Activated CD4-positive, alpha-beta T cell treated with anti-CD3 and anti-CD28 coated beads, Interleukin-2, amount 50 U/mL, for 24 hours (primary cell): Measurements from ENCODE around the gene AQP6.
A peak's percentile ranks its signal among the peaks of the same experiment; 100 is the strongest.

Experiments
- DNase-seq, 2 donors: peaks; one replicate each; pipeline ENCODE4 v3.0.0-alpha.2; 2020; ENCODE audit warnings: low read depth in 1 of 2, low spot score in 1 of 2

The AQP6 gene, protein sequence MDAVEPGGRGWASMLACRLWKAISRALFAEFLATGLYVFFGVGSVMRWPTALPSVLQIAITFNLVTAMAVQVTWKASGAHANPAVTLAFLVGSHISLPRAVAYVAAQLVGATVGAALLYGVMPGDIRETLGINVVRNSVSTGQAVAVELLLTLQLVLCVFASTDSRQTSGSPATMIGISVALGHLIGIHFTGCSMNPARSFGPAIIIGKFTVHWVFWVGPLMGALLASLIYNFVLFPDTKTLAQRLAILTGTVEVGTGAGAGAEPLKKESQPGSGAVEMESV

DNA sequence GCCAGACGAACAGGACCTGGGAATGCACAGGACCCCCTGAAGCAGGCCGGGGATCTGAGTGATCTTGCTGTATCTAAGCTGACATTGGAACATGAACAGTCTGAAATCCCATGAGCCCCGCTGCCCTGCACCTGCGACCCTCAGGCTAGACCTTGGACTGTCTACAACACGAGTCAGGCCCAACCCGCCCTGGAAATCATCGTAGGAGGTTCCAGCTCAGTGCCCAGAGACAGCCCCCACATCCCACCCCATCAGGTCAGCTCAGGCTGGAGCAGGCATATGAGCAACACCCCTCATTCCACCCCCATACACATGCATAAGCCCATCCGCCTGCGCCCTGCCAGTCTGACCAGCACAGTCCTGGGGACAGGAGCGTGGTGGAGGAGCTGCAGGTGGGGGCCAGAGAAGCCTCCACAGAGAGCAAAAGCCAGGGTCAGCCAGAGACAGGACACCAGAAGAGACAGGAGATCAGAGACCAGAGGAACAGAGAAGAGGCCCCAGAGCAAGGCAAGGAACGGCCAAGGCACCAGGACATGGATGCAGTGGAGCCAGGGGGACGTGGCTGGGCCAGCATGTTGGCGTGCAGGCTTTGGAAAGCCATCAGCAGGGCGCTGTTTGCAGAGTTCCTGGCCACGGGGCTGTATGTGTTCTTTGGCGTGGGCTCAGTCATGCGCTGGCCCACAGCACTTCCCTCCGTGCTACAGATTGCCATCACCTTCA lies at the start of gene AQP6:
Gene AQP6 (plus strand): TSS at position 307 of the 720 bp plus-strand sequence. CDS start 227 bp downstream, at position 534.
- DNase-seq: no peak

DNA sequence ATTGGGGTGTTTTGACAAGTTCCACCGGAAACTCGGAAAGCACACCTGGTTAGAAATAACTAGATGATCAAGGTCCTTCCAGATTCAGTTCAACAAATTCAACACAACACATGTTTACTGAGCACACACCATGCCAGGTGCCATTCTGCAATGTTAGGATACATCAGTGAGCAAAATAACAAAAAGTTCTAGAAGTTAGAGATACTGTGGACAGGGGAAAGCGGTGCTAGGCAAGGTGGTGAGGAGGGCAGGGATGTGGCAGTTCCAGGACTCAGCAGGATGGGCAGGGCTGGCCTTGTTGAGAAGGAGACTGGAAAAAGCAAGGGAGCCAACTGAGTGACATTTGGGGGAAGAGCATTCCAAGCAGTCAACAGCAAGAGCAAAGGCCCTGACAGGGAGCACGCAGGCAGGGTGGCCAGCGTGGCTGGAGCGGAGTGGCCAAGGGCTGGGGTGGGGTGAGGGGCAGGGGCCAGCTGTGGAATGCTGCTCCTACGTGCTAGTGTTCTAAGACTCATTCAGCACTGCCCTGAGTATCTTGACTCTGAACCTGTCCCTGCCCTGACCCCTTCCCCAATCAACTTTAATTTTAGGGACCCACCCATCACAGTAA lies 49.6 kb upstream of the AQP6 start:
- DNase-seq: no peak

DNA sequence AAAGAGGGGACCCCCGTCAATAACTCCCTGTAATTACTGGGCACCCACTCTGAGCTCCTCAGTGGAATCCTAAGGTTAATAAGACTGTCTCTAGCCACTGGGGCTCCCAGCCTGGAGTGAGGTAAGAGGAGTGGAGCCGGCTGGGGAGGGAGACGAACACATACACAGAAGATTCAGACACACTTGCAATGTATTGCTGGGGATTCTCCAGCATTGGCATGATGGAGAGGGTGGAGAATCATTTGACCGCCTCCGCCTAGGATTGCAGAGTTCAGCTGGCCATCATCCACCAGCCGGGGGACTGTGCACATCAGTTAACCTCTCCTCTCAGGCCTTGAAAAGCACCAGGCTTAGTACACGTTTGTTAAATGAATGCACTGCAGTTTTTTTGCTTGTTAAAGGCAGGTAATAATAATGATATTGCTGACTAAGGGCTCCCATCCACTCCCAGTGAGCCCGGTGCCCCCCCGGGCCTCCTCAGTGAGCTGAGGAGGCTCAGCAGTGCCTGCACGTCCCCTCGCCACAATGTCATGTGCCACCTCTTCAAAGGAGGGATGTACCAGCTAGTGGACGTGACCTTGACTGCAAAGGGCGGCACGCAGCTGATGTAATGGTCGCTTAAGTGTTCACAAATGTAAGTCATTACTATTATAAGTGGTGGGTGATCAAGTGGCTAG lies 48.7 kb upstream of the AQP6 start:
- DNase-seq: no peak

DNA sequence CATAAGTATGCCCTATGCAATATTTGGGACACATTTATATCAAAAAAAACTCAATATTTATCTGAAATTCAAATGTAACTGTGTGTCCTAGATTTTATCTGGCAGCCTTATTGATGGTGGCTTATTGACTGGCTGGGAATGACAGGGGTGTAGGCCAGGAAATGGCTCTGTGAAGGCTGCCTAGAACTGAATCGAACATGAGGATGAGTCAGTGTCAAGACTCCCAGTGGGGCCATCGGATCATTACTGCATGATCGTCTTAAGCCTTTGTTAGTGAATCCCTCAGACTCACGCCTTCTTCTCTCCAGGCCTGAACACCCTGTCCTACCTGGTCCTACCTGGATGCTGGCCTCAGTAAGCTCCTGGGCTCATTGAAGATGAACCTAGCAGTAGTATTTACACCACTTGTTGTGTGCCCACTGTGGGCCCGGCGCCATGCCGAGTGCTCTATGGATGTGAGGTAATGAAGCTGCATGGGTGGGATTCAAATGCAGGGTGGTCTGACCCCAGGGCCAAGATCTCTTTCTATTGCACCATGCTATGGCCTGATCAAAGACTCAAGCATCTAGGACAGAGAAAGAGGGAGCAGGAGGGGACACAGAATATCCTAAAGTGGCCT lies 48.0 kb upstream of the AQP6 start:
- DNase-seq: no peak

DNA sequence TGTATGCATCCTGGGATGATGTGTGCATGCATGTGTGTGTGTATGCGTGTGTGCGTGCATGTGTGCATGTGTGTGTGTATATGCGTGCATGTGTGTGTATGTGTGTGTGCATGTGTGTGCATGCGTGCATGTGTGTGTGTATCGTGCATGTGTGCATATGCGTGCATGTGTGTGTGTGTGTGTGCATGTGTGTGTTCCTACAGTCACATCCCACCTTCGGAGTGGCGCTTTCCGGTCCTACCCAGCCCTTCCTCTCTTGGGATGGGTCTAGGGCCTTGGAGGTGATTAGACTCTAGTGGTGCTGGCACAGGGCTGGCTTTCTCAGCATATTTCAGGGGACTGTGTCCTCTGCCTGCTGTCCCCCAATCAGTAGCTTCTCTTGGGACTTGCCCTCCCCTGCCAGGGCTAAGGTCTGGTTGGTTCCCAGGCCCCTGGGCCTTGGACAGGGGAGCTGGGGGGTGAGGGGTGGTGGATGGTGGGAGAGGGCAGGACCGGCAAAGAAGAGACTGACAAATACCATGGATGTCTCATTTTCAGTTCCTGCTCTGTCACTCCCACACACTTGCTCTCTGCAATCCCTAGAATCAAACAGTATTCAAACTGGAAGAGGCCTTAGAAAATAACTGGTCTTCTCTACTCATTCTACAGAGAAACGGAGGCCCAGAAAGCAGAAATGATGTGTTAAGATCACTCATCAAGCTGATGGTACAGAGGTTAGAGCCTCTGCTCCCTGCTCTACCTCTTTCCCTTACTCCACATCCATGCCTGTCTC lies 47.1 kb upstream of the AQP6 start:
- DNase-seq: no peak

DNA sequence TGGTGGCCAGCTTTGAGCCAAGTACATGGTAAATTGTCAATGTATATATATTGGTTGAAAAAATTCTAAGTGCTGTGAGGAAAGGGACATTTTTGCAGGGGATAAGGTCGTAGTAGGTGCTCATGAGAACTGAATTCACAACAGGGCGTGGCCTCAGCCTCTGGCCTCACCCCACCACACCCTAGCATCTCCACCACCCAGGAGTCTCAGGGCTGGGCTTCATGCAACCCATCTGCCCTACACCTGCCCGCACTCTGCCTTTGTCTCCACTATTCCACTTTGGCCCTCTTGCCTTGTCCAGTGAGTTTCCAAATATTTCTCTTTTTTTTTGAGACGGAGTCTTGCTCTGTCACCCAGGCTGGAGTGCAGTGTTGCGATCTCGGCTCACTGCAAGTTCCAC lies 44.3 kb upstream of the AQP6 start:
- no peak for DNase-seq

DNA sequence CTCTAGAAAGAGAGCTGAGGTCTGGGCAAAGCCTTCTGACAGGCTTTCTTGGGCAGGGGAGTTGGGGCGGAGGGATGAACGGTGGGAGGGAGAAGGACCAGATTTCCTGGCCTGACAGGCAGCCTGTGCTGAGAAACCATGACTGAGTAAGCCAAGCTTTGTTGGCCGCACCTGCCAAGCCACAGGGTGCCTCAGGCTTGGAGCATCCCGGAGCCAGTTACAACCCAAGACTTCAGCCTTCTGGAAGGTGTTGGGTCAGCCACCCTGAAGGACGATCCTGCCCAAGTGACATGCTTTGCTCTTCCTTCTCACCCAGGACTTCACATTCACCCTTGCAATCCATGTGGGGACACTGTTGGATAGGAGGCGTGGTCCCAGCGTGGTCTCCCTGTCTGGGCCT lies 43.2 kb upstream of the AQP6 start:
- DNase-seq: no peak

DNA sequence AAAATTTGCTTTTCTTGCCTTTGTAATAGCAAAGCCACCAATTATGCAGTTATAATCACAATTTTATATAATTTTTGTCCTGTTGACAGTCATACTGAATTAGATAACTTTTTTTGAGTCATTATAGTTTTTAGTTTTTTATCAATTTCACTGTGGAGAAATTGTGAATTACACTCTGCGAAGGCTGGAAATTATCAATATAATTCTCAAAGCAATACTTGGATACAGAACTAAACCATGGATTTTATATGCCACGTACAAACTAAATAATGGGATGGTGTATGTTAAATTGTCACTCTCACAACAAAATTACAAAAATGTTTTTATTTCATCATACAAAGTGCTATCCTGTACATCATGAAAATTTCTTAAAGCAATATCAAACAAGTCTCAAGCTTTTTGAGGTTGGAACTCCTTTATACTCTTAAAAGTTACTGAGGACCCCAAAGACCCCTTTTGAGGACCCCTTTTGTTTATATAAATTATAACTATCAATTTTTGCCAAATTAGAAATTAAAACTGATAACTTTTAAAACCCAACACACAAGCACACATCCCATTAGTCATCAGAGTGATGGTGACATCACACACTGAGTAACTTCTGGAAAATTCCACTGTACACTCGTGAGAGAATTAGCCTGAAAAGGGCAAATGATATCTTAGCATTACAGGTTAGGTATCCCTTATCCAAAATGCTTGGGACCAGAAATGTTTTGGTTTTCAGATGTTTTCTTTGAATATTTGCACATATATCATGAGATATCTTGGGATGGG lies 42.0 kb upstream of the AQP6 start:
- peak in 1 of 2 donors; percentile 17 for DNase-seq

DNA sequence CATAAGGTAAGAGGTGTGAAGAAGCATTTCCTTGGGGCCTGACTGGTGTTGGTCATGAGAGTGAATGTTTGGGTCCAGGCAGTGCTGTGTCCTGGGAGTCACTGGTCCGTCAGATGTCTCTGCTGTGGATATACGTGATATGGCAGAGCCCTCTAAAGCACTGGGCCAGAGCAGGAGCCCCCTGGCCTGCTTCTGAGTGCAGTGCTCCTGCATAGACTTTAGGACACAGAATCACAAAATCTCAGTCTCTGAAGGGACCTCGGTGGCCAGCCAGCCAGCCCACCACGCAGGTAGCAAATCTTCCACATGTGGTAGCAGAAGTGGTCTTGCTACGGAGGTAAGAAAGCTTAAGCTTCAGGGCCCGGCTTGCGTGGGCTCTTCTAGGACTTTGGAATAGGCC lies 40.7 kb upstream of the AQP6 start:
- DNase-seq: no peak

DNA sequence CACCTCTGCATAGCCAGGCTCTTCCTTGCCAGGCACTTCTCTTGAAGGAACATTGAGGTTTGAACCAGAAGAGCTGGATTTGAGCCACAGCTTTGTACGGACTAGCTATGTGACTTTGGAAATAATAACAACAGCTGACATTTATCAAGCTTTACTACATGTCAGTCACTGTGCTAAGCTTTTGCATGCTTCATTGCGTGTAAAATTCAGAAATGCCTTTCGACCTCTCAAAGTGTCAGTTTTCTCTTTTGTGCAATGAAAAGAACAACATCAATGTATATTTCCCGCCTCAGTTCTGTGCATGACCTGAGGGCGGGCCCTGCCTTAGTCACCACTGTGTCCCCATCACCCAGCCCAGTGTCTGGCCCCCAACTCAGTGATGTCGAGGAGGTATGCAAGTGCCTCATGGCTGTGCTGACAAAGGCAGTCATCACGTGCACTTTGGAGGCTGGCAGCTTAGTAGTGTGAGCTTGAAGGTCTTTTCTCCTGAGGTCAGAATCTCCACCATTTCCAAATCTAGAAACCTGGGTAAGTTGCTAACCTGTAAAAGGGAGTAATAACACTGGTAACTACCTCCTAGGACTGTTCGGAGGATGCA lies 40.1 kb upstream of the AQP6 start:
- DNase-seq: no peak

DNA sequence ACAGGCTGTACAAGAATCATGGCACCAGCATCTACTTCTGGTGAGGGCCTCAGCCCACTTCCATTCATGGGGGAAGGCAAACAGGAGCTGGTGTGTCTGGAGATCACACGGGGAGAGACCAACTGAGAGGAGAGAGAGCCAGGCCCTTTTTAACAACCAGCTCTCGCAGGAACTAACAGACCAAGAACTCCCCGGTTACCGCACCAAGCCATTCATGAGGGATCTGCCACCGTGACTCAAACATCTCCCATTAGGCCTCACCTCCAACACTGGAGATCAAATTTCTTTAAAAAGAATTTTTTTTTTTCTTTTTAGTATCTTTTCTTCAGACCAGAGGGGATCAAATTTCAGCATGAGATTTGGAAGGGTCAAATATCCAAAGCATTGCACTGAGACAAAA lies 39.0 kb upstream of the AQP6 start:
- no peak for DNase-seq

DNA sequence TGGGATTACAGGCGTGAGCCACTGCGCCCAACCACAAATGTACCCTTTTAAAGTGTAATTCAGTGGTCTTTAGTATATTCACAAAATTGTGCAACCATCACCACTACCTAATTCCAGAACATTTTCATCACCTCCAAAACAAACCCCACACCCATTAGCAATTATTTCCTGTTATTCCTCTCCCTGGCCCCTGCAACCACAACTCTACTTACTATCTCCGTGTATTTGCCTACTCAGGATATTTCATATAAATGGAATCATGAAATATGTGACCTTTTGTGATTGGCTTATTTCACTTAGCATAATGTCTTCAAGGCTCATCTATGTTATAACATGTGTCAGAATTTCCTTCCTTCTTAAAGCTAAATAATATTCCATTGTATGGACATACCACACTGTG lies 38.2 kb upstream of the AQP6 start:
- DNase-seq: no peak

DNA sequence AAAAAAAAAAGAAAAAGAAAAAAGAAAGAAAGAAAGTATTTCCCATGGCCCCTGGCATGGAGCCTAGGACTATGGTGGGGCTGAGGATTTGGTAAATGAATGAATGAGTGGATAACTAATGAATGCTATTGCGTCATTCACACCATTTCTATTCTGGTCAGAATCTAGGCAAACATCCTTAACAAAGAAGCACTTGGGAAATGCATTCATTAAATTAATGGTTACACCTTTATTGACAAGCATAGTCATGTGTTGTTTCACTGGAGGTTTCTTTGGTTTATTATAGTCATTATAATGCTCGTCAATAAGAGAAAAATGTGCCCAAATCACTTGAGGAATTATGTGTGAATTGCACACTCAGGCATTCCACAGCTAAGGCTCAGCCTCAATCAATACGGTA lies 35.8 kb upstream of the AQP6 start:
- DNase-seq: no peak

DNA sequence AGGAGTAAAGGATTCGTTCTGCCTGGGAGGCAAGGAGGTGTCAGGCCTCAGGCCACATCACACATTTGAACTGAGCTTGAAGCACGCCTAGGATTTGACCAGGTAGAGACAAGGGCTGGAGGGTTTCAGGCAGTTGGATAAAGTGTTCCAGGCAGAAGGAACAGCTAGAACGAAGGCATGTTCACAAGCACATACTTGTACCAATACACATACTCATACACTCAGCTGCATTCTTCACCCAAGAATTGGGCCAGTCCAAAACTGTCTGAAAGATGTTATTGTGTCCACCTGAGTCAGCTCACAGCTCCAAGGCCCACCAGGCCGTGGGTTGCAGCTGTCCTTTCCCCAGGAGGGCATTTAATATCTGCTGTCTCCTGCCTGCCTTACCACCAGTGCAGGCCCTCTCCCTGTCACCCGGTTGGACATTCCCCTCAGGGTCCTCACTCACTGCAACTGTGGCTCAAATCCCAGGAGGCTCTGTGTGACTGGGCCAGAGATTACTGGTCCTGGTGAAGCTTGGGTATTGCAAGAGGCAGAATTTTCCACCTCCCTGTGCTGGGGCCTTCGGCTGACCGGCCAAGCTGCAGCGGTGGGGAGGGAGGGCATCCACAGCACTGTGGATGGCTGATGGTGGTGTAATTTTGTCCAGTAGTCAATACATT lies 35.0 kb upstream of the AQP6 start:
- no peak for DNase-seq

DNA sequence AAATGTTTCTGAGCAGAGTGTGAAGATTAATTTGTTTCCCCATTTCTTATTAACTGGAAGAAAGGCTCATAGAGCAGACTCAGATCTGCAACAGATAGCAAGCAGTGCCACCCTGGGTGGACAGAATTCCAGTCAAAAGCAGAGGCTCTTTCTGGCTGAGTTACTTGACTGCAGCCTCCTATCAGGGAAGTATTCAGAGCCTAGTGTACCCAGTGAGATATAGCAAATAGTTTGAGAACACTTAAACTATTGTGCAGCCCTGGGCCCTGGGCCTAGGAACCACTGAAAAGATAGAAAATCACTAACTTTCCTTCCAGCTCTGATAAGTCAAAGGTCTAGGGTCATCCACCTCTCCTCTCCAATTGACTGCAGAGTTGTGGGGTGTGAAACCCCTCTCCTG lies 33.4 kb upstream of the AQP6 start:
- DNase-seq: no peak

DNA sequence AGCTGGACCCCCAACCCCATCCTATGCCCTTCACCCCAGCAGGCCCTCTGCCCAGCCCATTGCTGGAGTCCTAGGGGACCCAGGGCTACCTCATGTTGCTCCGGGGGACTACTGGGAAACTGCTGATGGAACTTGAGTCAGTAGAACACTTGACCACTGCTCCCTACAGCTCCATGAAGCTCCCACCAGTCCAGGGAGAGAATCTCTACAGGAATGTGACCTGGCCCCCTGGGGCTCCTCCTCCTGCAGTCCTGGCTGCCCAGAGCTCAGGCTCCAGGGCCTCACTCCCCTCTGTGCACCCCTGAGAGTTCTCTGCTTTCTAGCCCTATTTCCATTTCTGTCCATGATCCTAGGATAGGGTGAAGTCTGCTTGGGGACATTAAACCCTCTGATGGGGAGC lies 33.0 kb upstream of the AQP6 start:
- DNase-seq: no peak

DNA sequence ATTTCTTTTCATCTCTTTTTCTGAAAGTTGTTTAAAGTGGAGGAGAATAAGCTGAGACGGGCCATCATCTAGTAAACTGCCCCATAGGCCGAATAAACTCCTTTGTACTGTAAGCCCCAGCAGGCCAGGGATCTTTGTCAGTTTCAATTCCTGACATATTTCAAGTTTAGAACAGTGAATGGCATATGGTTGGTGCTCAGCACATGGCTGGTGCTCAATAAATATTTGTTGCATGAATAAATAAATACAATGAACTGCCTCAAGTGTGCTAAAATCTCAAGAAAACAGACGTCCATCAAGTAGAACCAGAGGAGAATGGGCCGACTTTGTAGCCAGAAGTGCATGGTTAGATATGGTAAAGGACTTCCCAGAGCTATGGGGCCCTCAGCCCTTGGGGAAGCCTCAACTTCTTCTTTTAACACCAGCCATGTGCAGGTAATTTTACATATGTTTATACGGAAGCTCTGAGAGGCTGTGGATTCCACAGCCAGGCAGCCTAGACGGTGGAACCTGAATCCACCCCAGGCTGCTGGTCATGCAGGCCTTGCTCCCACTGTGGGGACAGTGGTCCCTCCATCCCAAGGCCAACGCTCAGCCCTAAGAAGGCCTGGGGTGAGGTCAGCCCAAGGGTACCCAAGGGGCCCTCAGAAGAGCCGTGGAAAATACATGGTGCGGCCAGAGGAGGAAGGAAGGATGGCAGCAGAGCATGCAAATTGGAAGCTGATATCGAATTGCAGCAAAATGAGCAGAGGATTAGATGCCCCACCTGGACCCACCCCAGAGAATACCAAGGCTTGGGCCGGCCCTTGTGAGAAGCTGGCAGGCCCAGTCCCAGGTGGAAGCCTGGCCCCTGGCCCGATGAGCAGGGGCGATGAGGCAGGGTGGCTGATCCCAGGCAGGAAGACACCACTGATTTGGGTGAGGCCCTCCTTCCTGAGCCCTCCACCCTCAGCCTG lies 30.9 kb upstream of the AQP6 start:
- DNase-seq: no peak

DNA sequence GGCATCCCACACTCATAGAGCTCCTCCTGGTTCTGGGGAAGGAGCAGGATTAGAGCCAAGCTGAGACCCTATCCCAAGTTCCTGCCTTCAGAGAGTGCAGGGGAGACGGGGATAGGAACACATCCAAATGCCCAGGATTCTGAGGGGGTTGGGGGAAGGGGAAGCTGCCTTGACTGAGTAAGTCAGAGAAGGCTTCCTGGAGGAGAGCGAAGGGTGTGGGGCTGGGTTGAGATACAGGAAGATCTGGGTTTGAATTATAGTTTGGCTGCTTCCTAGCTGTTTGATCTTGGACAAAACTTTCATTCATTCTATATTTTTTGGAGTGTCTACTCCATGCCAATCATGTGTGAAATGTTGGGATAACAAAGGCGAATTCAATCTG lies 30.2 kb upstream of the AQP6 start:
- no peak for DNase-seq
